ENCODE results near the gene PROP1.
"Not testable (repeated sequence)": the region's sequence is repeated elsewhere in the genome, so short reads cannot be mapped to it uniquely, and the experiment has no call there.

DNA sequence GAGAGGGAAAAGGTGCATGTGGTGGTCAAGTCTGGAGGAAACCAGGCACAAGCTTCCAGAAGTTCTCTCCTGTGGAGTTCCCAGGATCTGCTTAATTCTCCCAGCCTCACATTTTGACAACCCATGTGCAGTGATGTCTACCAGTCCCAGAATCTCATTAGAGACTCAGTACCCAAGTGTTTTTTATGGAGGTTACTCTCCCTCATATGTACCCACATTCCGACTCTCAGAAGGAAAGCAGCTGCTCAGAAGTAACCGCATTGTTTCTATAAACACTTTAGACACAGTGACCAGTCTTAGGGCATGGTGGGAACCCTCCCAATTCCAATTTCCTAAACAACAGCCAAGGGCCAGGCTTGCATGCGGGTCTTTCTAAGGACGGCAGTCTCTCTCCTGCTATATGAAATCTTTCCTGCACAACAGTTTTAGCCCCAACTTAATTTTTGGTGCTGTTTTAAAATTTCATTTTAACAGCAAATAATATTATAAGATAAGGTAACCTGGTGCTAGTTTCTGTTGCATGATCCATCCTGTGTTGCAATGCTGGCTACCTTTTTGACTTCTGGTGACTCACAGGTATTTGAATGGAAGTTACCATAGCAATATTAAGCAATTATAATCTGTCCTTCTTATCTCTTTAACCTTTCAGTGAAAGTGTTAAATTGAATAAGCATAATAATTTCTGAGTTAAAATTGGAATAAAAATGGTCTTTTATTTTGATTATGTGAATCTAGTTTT, 15.9 kb upstream of the PROP1 start:
- TF ChIP-seq POLR2A (IDR thresholded peaks at IDR 0.05); POLR2AphosphoS5 (IDR thresholded peaks at IDR 0.05; ENCODE audit: insufficient read depth in 1 of 2, low read depth in 1 of 2): not testable (repeated sequence)
- TF ChIP-seq, protein P1, sequence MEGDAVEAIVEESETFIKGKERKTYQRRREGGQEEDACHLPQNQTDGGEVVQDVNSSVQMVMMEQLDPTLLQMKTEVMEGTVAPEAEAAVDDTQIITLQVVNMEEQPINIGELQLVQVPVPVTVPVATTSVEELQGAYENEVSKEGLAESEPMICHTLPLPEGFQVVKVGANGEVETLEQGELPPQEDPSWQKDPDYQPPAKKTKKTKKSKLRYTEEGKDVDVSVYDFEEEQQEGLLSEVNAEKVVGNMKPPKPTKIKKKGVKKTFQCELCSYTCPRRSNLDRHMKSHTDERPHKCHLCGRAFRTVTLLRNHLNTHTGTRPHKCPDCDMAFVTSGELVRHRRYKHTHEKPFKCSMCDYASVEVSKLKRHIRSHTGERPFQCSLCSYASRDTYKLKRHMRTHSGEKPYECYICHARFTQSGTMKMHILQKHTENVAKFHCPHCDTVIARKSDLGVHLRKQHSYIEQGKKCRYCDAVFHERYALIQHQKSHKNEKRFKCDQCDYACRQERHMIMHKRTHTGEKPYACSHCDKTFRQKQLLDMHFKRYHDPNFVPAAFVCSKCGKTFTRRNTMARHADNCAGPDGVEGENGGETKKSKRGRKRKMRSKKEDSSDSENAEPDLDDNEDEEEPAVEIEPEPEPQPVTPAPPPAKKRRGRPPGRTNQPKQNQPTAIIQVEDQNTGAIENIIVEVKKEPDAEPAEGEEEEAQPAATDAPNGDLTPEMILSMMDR (IDR thresholded peaks at IDR 0.05) = not testable (repeated sequence)

Data from vagina (tissue), 2 donors.